NK-92 (cell line): Measurements from ENCODE around the gene PMP22.

Experiments
- DNase-seq: peaks from one replicate; lab custom pipeline; 2025; ENCODE audit not compliant: unreplicated experiment; lab: John Stamatoyannopoulos, UW

The PMP22 gene

DNA sequence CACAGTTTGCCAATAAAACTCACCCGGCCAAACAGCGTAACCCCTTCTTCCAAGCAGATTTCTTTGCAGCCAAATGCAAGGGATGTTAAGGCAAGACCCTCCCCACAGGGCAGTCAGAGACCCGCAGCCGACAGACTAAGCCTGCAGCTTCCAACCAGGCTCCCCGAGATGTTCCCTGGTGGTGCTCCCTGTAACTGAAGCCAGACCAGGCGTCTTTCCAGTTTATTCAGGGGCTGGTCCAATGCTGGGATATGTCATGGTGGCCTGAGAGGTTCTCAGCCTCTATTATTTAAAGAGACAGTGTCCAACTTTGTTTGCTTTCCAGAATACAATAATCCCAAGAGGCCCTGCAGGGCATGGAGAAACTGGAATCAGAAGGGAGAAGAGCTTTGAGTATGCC, at the start of gene PMP22:
Gene PMP22 (minus strand): TSS at position 196 of the 400 bp plus-strand sequence. CDS start 4,599 bp downstream, outside the sequence.
- no peak for DNase-seq

DNA sequence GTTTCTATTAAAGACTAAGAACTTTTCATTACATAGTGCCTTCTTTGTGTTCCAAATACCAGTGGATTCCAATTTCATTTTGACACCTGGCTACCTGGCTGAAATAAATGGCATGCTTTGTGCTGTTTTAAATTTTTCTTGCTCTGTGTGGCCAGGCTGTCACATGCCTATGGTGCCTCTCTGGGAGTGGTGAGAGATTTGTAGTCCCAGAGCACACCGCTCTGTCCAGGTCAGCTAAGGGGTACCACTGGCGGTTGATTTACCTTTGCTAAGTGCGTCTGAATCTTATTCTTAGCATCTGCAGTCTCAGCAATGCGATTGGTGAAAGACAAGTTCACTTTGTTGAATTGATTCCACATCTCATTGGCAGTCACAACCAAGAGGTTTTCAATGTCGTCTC, 46.9 kb upstream of the PMP22 start:
- DNase-seq = no peak

DNA sequence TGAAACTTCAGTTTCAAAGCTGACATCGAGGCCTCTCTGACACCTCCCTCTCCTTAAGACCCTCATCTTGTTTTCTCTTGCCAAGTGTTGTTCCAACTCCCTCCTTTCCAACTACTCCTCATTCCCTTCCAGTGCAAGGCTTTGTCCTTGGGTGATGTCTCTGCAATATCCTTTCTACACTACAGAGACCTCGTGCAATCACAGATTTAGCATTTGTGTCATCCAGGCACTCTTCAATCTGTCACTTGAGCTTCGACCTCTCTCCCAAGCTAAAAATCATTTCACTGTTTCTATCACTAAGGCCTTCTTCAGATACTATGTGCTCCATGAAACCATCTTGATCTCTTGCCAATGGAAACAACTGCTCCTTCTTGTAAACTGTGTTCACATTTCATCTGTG, 44.7 kb upstream of the PMP22 start:
- no peak for DNase-seq

DNA sequence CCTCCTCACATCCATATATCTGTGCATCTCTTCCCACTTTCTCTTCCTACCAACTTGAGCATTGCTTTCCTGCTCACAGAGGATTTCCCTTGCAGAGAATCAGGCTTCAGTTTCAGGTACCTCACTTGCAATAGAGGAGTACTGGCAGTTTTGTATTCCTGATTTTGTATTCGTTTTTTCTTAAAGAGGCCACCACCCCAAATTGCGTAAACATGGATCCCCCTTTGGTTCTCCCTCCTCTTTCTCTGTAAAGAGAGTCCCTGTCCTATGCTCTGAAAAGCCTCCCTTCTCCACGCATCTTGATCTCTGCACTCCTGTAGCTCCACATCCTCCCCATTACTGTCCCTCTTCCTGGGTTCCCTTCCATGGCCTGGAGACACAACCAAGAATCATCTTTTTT, 44.1 kb upstream of the PMP22 start:
- no peak for DNase-seq

DNA sequence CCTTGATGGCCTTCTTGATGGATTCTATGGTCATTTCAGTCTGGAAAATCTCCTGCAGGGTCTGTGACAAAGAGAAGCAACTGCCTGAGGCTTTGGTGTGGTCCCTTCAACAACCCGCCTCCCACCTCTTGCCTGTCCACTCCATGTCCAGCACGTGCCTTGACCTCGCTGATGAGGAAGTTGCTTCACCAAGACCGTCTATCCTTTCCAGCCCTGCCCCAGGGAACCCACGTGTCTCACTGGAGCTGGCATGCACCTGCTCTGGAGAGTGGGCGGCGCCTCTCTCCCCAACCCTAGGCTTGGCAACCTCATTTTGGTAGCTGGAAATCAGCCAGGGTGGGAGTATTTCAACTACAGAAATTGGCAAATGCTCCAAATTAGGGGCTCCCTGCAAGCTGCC, 43.6 kb upstream of the PMP22 start:
- no peak for DNase-seq

DNA sequence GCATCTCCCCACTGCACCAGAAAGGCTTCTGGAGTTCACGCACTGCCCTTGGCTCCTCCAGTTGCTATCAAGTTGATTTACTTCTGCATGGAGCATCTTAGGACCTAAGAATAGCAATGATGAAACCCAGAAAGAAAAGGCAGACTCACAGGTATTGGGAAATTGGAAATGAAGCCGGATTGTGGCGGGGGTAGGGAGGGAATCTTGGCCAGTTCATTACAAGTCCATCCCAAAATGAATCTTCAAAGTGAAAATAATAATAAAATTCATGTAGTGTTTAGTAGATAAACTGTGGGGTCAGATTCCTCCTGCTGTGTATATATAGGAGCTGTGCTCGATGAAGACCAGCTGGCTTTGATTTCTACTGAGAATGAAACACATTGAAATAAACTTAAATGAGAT, 42.6 kb upstream of the PMP22 start:
- DNase-seq = no peak

DNA sequence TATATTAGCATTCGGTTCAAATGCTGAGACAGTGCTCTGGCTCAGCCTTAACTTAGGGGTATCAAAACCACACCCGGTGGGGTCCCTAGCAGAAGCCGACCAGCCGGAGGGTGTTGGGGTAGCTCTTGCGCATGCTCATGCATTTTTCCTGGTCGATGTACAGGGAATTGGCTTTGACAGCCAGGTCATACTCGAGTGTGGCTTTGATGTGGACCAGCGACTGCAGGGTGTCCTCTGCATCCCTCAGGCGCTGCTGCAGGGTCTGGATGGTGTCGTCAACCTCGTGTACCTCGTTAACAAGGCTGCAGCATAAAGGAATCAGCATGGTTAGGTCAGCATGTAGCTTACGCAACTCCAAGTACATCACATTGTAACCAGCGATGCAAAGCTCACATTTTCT, 38.7 kb upstream of the PMP22 start:
- no peak for DNase-seq

DNA sequence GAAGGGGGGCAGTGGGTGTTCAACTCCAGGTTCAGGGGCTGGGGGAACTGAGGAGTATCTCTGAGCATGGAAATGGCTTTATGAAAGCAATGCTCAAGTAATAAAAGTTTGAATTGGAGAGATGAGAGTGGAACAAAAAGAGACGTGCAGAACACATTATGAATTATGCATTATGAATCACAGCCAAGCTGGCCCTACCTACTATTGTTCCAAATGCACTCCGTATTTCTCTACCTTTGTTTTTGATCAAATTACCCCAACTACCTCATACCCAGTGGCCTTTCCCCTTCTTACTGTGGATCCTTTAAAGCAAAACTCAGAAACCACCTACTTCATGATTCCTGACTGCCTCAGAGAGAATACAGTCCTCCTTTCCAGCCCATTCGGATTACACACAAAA, 38.1 kb upstream of the PMP22 start:
- DNase-seq = no peak

DNA sequence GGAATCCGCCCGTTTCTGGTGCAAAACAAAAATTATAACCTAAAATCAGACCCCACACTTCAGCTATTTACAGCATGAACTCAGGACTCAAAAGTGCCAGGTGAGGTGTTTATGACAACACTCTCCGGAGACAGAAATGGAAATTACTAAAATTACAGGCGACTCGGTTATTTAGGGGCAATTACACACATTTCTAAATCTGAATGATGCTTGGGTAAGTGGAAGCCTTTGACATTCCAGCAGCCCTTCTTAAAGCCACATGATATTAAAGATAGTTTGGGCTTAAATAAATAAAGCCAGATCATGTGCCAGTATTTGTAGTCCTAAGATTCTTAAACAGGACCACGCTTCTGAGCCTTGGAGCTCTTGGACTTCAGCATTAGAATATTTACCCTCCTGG, 36.7 kb upstream of the PMP22 start:
- DNase-seq = no peak

DNA sequence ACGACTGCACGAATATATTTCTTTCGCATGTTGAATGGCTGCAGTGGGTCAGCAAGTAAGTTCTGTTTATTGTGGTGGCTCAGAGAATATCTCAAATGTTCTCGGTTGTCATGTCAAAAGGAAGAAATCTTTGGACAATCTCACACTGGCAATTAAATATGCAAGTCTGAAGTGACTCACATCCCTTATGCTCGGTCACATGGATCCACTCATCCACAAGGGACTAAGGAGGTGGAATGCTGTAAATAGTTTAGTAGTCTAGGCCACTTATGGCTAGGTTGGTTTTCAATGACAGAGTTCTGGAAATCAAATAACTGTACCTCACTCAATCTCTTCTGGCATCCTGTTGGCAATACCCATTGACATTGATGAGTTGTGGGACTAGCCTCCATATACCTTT, 33.0 kb upstream of the PMP22 start:
- no peak for DNase-seq

DNA sequence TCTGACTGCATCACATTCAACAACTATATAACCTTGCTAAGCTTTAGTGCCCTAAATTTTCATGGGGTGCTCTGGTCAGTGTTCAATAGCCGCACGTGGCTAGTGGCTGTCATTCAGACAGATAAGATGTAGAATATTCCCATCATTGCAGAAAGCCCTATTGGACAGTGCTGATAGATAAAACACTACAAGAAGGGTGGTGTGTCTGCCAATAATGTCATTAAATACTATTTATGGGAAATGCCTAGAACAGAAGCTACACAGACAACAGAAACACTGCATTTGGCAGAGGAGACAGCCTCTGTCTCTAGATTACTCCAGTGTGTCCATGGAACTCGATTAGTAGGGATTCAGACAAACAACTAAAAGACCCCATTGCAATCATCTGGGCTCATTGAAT, 28.4 kb upstream of the PMP22 start:
- DNase-seq = no peak

DNA sequence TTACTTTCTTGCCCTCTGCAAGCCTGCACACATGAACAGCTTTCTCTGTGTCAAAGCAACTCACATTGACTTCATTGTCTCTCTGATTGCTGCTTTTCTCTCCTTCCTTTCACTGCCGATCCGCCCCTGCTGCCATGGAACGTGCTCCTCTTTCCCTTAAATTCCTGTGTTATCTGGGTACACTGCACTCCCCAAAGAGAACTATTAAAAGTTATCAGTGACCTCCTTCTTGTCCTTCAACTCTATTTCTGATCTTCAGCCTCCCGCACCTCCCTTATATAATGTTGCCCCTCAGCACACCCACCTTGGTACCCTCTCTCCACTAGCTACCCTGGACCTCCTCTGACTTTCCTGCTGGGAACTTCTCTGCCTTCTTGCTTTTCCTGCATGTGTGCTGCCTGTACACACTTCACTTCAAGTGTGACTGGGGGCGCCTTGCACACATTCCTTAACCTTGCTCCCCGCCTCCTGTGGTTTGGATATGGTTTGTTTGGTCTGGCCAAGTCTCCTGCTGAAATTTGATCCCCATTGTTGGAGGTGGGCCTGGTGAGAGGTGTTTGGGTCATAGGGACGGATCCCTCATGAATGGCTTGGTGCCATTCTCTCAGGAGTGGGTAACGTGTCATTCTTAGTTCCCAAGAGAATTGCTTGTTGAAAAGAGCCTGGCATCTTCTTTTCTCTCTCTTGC, 26.7 kb upstream of the PMP22 start:
- DNase-seq = no peak

DNA sequence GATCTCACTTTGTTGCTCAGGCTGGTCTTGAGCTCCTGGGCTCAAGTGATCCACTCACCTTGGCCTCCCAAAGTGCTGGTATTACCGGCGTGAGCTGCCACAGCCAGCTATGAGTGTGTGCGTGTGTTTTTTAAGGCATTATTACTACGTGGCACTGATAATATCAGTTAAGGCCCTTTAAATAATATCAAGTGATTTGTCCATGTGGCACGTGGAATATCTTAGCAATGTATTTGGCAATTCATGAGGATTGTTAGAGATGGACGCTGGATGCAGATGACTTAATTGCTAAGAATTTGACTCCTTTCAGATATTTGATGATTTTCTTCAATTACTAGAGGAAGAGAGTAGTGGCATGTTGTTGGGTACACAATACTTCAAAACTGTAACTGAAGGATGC, 25.5 kb upstream of the PMP22 start:
- no peak for DNase-seq

DNA sequence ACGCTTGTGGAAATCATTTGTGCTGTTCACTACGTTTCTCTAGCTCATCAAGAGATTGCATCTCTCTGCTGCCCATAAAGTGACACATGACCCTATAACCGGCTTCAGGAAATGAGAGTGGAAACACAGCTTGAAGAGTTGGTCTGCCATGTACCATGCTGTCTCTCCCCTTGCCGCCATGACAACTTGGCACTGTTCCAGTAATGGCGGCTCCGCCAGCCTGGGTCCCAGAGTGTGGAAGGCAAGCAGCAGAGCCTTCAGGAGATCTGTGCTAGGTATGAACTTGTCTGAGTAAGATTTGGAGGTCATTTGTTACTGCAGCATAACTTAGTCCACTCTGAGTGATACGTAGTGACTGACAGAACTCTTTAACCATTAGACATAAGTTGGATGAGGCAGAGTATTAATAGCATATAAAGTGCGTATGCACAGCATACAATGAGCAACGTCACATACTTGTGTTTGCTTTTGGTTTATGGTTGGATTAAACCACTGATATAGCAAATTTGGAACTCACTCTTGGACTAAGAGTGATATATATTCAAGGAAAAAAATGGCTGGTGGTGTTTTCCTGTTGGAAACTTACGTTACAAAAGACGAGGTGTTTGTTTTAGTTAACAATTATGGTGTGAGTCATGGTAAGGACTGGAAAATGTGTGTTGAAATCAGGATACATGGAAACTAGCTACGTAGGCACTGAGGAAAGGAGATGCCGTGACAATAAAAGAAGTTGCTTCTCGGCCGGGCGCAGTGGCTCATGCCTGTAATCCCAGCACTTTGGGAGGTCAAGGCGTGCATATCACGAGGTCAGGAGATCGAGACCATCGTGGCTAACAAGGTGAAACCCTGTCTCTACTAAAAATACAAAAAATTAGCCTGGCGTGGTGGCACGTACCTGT, 24.4 kb upstream of the PMP22 start:
- DNase-seq = no peak

DNA sequence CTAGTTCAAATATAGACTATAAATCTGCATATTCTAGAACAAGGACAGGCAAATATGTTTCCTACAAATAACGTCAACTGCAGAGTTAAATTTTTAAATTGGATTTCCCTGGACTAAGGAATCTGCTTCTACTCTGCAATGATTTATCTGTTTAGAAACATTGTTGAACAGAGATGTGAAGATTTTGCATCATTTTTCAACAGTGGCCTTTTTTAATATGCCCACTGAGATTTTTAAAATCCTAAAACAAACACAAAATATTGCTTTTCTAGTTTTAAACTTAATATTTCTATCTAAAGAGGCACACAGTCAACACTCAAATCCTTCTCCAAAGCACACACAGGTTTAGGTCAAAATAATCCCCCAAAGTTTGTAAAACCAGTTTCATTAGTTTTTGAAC, 23.7 kb upstream of the PMP22 start:
- DNase-seq = no peak

DNA sequence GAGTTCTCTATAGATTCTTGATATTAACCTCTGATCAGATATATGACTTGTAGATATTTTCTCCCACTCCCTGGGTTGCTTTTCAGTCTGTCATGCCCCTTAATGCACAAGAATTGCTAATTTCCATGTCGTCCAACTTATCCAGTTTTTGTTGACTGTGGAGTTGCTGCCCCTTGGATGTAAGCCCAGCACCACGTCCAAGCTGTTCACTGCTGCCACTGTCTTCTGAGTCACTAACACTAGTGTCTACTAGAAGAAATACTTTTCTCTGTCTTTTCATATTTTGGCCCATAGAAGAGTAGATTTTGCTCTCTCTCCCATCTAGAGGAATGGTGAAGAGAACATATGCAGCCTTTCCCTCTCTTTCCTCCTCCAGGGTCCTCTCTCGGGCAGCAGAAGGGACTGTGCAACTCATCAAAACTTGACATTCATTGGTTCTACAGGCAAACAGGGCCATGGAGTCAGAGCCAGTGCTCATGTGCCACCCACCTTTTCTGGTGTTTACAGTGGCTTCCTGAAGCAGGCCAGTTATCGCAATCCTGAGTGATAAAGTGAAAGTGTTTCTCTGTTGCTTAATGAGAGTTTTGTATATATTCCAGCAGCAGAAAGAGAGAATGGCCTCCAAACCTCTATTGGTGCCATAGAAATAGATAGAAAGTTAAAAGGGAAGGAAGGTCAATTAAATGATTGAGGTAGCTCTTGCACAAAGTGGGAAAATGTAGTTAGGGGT, 22.6 kb upstream of the PMP22 start:
- DNase-seq = no peak

DNA sequence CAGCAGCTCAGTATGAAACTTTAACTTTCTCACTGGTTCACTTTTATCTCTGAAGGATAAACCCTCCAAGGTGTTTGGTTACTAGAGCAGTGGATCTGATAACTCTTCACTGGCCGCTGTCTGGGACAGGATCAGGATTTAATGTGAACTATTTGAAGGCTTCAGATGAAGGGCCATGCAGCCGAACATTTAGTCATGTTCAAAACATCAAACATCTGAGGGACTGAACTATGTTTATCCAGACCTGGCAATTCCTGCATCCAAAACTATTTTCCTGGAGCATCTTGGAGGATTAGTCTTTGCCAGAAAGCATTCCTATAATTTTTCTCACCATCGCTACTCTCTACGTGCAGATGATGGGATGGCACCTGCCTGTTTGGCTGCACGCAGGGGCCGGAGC, 20.3 kb upstream of the PMP22 start:
- DNase-seq = no peak

DNA sequence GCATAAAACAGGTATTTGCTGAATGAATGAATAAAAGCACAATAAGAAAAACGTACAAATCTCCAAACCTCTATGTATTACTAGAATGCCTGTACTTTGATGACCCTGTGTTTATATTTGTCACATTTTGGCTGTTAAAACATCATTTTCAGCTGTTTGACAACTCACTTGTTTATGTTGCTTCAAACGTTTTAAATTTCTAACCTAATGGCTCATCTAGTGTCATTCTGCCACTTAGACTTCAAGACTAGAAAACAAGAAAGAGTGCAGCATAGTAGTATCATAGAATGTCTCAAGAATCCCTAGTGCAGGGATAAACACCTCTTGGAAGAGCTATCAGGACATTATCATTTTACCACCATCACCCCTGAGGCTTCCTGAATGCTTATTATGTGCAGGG, 19.4 kb upstream of the PMP22 start:
- DNase-seq = no peak

DNA sequence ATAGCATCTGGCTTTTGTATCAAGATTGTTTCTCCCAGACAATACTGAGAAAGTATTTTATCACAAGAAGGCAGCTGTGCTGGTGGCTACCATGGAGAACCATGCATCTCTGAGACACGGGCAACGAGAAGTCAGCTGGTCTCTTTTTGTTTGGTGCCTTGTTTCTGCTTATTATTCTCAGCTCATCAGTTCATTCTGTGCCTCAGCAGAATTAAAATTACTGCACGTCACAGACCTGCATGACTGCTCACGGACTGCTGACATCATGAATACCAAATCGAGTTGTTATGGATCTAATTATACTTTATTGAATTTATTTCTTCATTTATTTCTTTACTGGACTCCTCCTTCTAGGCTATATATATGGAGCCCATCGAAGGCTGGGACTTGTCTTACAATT, 19.0 kb upstream of the PMP22 start:
- DNase-seq = no peak

DNA sequence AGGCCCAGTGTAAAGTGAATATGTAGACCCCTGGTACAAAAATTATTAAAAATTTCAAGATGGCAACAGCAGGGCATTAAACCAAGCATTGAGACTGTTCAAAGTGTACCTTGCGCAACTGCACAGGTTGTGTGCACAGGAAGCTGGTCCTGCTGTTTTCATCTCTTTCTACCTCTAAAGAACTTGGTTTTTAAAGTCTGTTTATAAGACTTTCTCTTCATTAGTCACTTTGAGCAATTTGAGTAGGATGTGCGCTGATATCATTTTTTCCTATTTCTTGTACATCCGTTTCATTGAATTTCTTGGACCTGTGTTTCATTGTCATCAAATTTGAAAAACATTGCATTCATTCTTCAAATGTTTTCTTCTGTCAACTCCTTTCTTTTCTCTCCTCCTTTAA, 16.8 kb upstream of the PMP22 start:
- no peak for DNase-seq

DNA sequence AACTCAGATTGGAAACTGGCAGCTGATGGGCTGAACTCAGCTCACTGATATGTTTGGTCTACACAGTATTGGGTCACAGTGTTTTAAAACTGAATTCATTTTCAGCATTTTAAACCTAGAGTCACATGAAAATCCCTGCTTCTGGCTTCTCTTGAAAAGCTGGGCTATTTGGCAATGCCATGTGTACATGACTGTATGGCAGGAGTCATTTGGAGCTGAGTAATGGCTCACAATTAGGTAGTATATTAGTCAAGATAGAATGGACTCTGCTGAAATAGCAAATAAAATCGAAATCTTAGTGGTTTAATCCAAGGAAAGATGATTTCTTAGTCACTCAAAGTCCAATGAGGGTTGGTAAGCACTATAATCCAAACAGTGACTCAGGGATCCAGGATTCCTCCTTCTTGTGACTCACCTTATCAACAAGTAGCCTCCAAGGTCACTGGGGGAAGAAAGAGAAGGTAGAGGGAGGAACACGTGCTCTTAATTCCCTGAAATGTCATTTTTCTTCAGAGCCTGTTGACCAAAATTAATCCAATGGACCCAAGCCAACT, 13.9 kb upstream of the PMP22 start:
- no peak for DNase-seq

DNA sequence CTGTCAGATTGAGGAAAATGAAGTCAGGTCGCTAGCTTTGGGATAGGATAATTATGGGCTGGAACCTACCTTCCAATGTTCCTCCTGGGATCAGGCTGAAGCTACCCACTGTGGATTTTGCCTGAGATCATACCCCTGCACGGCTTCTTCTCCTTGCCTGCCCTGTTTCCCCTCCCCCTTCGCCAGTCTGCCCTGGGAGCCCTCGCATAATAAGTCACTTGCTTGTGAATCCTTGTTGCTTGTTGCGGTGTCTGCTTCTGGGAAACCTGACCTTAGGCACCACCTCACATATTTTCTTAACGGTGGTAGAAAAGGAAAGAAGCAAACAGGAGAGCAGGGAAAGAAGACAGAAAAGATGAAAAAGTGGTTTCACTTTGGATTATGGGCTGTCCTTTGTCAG, 13.3 kb upstream of the PMP22 start:
- no peak for DNase-seq
